Keratinocyte (primary cell): ENCODE measurements around the gene ALPP.
"Not testable (repeated sequence)": the region's sequence is repeated elsewhere in the genome, so short reads cannot be mapped to it uniquely, and the experiment has no call there.

Experiments used
- CTCF ChIP-seq, 3 experiments: IDR thresholded peaks in 1 of 3; conservative IDR thresholded peaks in 1 of 3; optimal IDR thresholded peaks in 1 of 3; 2 replicates in 2 of 3; 3 replicates in 1 of 3; pipeline versions ENCODE3 to v1.5.1; 2011; ENCODE audit warnings: low read length in 3 of 3, mild to moderate bottlenecking in 3 of 3, moderate library complexity in 2 of 3, control low read depth in 1 of 3, inconsistent platforms in 1 of 3; ENCODE audit not compliant: insufficient read depth in 2 of 3; ENCODE audit errors: extremely low read depth in 1 of 3
- EZH2 ChIP-seq: IDR thresholded peaks from one replicate; pipeline ENCODE4 v1.6.1; 2012; ENCODE audit warnings: inconsistent platforms, mild to moderate bottlenecking, low read length, moderate library complexity

GRCh38 chr2:232370007-232370406 is 8.5 kb upstream of the ALPP start:
- TF ChIP-seq CTCF (optimal IDR thresholded peaks at IDR 0.05 in 1 of 3, IDR thresholded peaks at IDR 0.05 in 1 of 3, conservative IDR thresholded peaks at IDR 0.05 in 1 of 3; ENCODE audit: extremely low read depth in 1 of 3, insufficient read depth in 2 of 3, low read length in 3 of 3); EZH2: not testable (repeated sequence)
